Measurements from ENCODE around the gene CD200R1.
"Not testable (repeated sequence)": the region's sequence is repeated elsewhere in the genome, so short reads cannot be mapped to it uniquely, and the experiment has no call there.

CD200R1 gene

GRCh38 chr3:112925560-112925959, 49.3 kb downstream of the CD200R1 start:
- Histone ChIP-seq H3K36me3 (ENCODE audit: insufficient read depth, low read length) (no peaks in the 10 kb centered on the region), H3K9ac (ENCODE audit: low read depth, low read length) (no peak overlapping the region), H3K4me3 (ENCODE audit: low read depth in 1 of 2, low read length in 2 of 2) (no peak overlapping the region), H3K9me3 (ENCODE audit: insufficient read depth, low read length, severe bottlenecking) (no peaks in the 10 kb centered on the region), H3K79me2 (ENCODE audit: insufficient read depth, low read length) (no peaks in the 10 kb centered on the region), H3K4me2 (ENCODE audit: insufficient read depth, low read length) (no peak overlapping the region), H2AFZ (ENCODE audit: low read depth, low read length) (no peak overlapping the region), H3K4me1 (ENCODE audit: insufficient read depth, low read length) (no peaks in the 10 kb centered on the region), H3K27ac (ENCODE audit: low read length) (no peak overlapping the region), H3K27me3 (ENCODE audit: insufficient read depth, low read length, poor library complexity) (no peaks in the 10 kb centered on the region), H4K20me1 (ENCODE audit: insufficient read depth, low read length) (no peaks in the 10 kb centered on the region)
- ATAC-seq (ENCODE audit: insufficient read depth, low read depth) (no peak), DNase-seq (no peak)
- no peak for TF ChIP-seq EZH2 (IDR thresholded peaks at IDR 0.05; ENCODE audit: borderline replicate concordance, low read depth, low read length, severe bottlenecking)
- TF ChIP-seq CTCF (IDR thresholded peaks at IDR 0.05; ENCODE audit: borderline replicate concordance, extremely low read depth, low read length, poor library complexity, severe bottlenecking): no peak

- not testable (repeated sequence) for H3K9me3 ChIP-seq (ENCODE audit: insufficient read depth, low read length, severe bottlenecking); H3K4me2 ChIP-seq (ENCODE audit: insufficient read depth, low read length); H3K4me3 ChIP-seq (ENCODE audit: low read depth in 1 of 2, low read length in 2 of 2); H3K27me3 ChIP-seq (ENCODE audit: insufficient read depth, low read length, poor library complexity); H2AFZ ChIP-seq (ENCODE audit: low read depth, low read length); H3K27ac ChIP-seq (ENCODE audit: low read length); H3K4me1 ChIP-seq (ENCODE audit: insufficient read depth, low read length); ATAC-seq (ENCODE audit: insufficient read depth, low read depth); H3K36me3 ChIP-seq (ENCODE audit: insufficient read depth, low read length); H3K9ac ChIP-seq (ENCODE audit: low read depth, low read length); H4K20me1 ChIP-seq (ENCODE audit: insufficient read depth, low read length); H3K79me2 ChIP-seq (ENCODE audit: insufficient read depth, low read length); DNase-seq
Measured at GRCh38 chr3:112919541-112919940, 55.4 kb downstream of the CD200R1 start.

GRCh38 chr3:112908252-112908651, 66.7 kb downstream of the CD200R1 start:
- H3K4me1 ChIP-seq (ENCODE audit: insufficient read depth, low read length): no peaks in the 10 kb centered on the region
- DNase-seq (no peak), ATAC-seq (ENCODE audit: insufficient read depth, low read depth) (no peak)
- H2AFZ ChIP-seq (ENCODE audit: low read depth, low read length): no peak overlapping the region
- no peaks in the 10 kb centered on the region for H4K20me1 ChIP-seq (ENCODE audit: insufficient read depth, low read length)
- H3K4me3 ChIP-seq (ENCODE audit: low read depth in 1 of 2, low read length in 2 of 2): no peak overlapping the region
- H3K79me2 ChIP-seq (ENCODE audit: insufficient read depth, low read length): no peaks in the 10 kb centered on the region
- H3K27ac ChIP-seq (ENCODE audit: low read length): no peak overlapping the region
- no peaks in the 10 kb centered on the region for H3K36me3 ChIP-seq (ENCODE audit: insufficient read depth, low read length)
- no peaks in the 10 kb centered on the region for H3K27me3 ChIP-seq (ENCODE audit: insufficient read depth, low read length, poor library complexity)
- TF ChIP-seq EZH2 (IDR thresholded peaks at IDR 0.05; ENCODE audit: borderline replicate concordance, low read depth, low read length, severe bottlenecking): no peak
- TF ChIP-seq CTCF (IDR thresholded peaks at IDR 0.05; ENCODE audit: borderline replicate concordance, extremely low read depth, low read length, poor library complexity, severe bottlenecking): no peak
- no peaks in the 10 kb centered on the region for H3K9me3 ChIP-seq (ENCODE audit: insufficient read depth, low read length, severe bottlenecking)
- no peak overlapping the region for H3K9ac ChIP-seq (ENCODE audit: low read depth, low read length)
- no peak overlapping the region for H3K4me2 ChIP-seq (ENCODE audit: insufficient read depth, low read length)

GRCh38 chr3:112904786-112905185, 70.1 kb downstream of the CD200R1 start:
- ATAC-seq (ENCODE audit: insufficient read depth, low read depth): no peak
- DNase-seq: no peak
- Histone ChIP-seq H2AFZ (ENCODE audit: low read depth, low read length) (no peak overlapping the region), H3K27ac (ENCODE audit: low read length) (no peak overlapping the region), H3K79me2 (ENCODE audit: insufficient read depth, low read length) (no peaks in the 10 kb centered on the region), H3K4me1 (ENCODE audit: insufficient read depth, low read length) (no peaks in the 10 kb centered on the region), H4K20me1 (ENCODE audit: insufficient read depth, low read length) (no peaks in the 10 kb centered on the region), H3K9ac (ENCODE audit: low read depth, low read length) (no peak overlapping the region), H3K36me3 (ENCODE audit: insufficient read depth, low read length) (no peaks in the 10 kb centered on the region), H3K9me3 (ENCODE audit: insufficient read depth, low read length, severe bottlenecking) (no peaks in the 10 kb centered on the region), H3K4me3 (ENCODE audit: low read depth in 1 of 2, low read length in 2 of 2) (no peak overlapping the region), H3K4me2 (ENCODE audit: insufficient read depth, low read length) (no peak overlapping the region), H3K27me3 (ENCODE audit: insufficient read depth, low read length, poor library complexity) (no peaks in the 10 kb centered on the region)
- TF ChIP-seq EZH2 (IDR thresholded peaks at IDR 0.05; ENCODE audit: borderline replicate concordance, low read depth, low read length, severe bottlenecking): no peak
- TF ChIP-seq CTCF (IDR thresholded peaks at IDR 0.05; ENCODE audit: borderline replicate concordance, extremely low read depth, low read length, poor library complexity, severe bottlenecking): no peak

Data from DND-41 (cell line).